H1 (cell line): ENCODE results near the gene SPG7.

Experiments used
- ATF3 ChIP-seq: IDR thresholded peaks from 2 replicates; pipeline ENCODE4 v1.6.1; 2011; ENCODE audit warnings: low read depth, mild to moderate bottlenecking, low read length; ENCODE audit not compliant: insufficient read depth
- MAFK ChIP-seq: IDR thresholded peaks from 2 replicates; pipeline ENCODE4 v1.6.1; 2012; ENCODE audit warnings: low read depth, mild to moderate bottlenecking, improper control_type of control experiment, low read length
- POLR2AphosphoS5 ChIP-seq: IDR thresholded peaks from 2 replicates; pipeline ENCODE4 v1.6.1; 2011; ENCODE audit warnings: low read depth, low read length

GRCh38 chr16:89460556-89460955, 47.6 kb upstream of the SPG7 start:
- no peak for TF ChIP-seq ATF3
- TF ChIP-seq MAFK: no peak
- TF ChIP-seq POLR2AphosphoS5: no peak
